SK-N-SH (cell line): ENCODE data around the gene RPS27L. TPM values are rescaled to one million over a fixed set of nuclear protein-coding genes. Genes with fewer than 3 reads are reported as not detected.

Experiments
- CTCF ChIA-PET: fragments of 300-600, 350-600 bp; formaldehyde crosslinking; extraction: SDS; loops from one replicate; lab custom pipeline; 2021; lab: Yijun Ruan, JAX
- POLR2A ChIA-PET: fragments of 350-600 bp; sonication (Branson Sonifier 250); formaldehyde crosslinking; extraction: SDS; loops from one replicate; lab custom pipeline; 2020; ENCODE audit warnings: antibody characterized with exemption, inconsistent platforms; lab: Yijun Ruan, JAX
- DNase-seq: peaks from one replicate; pipeline ENCODE4 v3.0.0; 2012
- H2AFZ ChIP-seq: fragments of 200-600 bp; sonication (generic); 2 replicates; pipeline ENCODE4 v1.8.1; 2016; ENCODE audit warnings: antibody characterized with exemption, mild to moderate bottlenecking, low read depth
- H3F3A ChIP-seq: fragments of 200-600 bp; sonication (generic); replicated peaks from 2 replicates; pipeline ENCODE3; 2016; ENCODE audit warnings: antibody characterized with exemption, mild to moderate bottlenecking; ENCODE audit not compliant: insufficient read depth
- H3K27ac ChIP-seq, 2 experiments: fragments of 200-500 bp in 1 of 2; fragments of 200-600 bp in 1 of 2; sonication (Bioruptor generic) in 1 of 2; sonication (generic), shearing (Covaris generic) in 1 of 2; 2 replicates each; pipeline versions ENCODE4 v1.5.1 to v1.6.1; 2014 to 2016; ENCODE audit warnings: low read depth in 2 of 2, inconsistent platforms in 1 of 2, low read length in 1 of 2, mild to moderate bottlenecking in 1 of 2, mixed read lengths in 1 of 2
- H3K27me3 ChIP-seq: fragments of 200-600 bp; sonication (generic), shearing (Covaris generic); 2 replicates; pipeline ENCODE4 v1.6.1; 2016; ENCODE audit warnings: mixed run types; ENCODE audit not compliant: insufficient read depth
- H3K36me3 ChIP-seq, 2 experiments: fragments of 200-500 bp in 1 of 2; fragments of 200-600 bp in 1 of 2; sonication (Bioruptor generic) in 1 of 2; sonication (generic) in 1 of 2; replicated peaks in 1 of 2; 2 replicates each; pipeline versions ENCODE3 to v1.5.1; 2014 to 2016; ENCODE audit warnings: low read length in 1 of 2, mild to moderate bottlenecking in 1 of 2; ENCODE audit not compliant: insufficient read depth in 2 of 2, control insufficient read depth in 1 of 2
- H3K4me1 ChIP-seq, 2 experiments: fragments of 200-500 bp in 1 of 2; fragments of 200-600 bp in 1 of 2; sonication (Bioruptor generic) in 1 of 2; sonication (generic), shearing (Covaris generic) in 1 of 2; 2 replicates each; pipeline versions ENCODE4 v1.5.1 to v1.6.1; 2014 to 2016; ENCODE audit warnings: low read depth in 1 of 2, low read length in 1 of 2, mixed run types in 1 of 2; ENCODE audit not compliant: insufficient read depth in 2 of 2, control insufficient read depth in 1 of 2
- H3K4me2 ChIP-seq: fragments of 200-600 bp; sonication (generic), shearing (Covaris generic); 2 replicates; pipeline ENCODE4 v1.6.1; 2017; ENCODE audit warnings: mixed run types
- H3K4me3 ChIP-seq, 2 experiments: fragments of 200-500 bp in 1 of 2; fragments of 200-600 bp in 1 of 2; sonication (Bioruptor generic) in 1 of 2; sonication (generic), shearing (Covaris generic) in 1 of 2; 2 replicates each; pipeline versions ENCODE4 v1.5.1 to v1.8.1; 2014 to 2016; ENCODE audit warnings: low read depth in 2 of 2, inconsistent platforms in 1 of 2, low read length in 1 of 2, mild to moderate bottlenecking in 1 of 2, mixed read lengths in 1 of 2, moderate library complexity in 1 of 2
- H3K79me2 ChIP-seq: fragments of 200-600 bp; sonication (generic); 2 replicates; pipeline ENCODE4 v1.8.1; 2017; ENCODE audit warnings: mild to moderate bottlenecking; ENCODE audit not compliant: insufficient read depth
- H3K9ac ChIP-seq: fragments of 200-600 bp; sonication (generic); 2 replicates; pipeline ENCODE4 v1.6.1; 2017; ENCODE audit warnings: mixed run types
- H3K9me2 ChIP-seq: fragments of 200-600 bp; sonication (generic); 2 replicates; pipeline ENCODE4 v1.6.1; 2017; ENCODE audit warnings: mixed run types
- H3K9me3 ChIP-seq: fragments of 200-600 bp; sonication (generic); 2 replicates; pipeline ENCODE4 v1.6.1; 2017; ENCODE audit warnings: mixed run types, mild to moderate bottlenecking, moderate library complexity
- H4K20me1 ChIP-seq: fragments of 200-600 bp; sonication (generic); 2 replicates; pipeline ENCODE4 v1.6.1; 2017; ENCODE audit warnings: mild to moderate bottlenecking, mixed run types; ENCODE audit not compliant: insufficient read depth
- CHD2 ChIP-seq: fragments of 150-350 bp; IDR thresholded peaks from 2 replicates; pipeline ENCODE4 v1.6.1; 2018; ENCODE audit warnings: low read length; ENCODE audit not compliant: partially characterized antibody
- EP300 ChIP-seq, 2 experiments: IDR thresholded peaks; 2 replicates each; pipeline versions ENCODE4 v1.4.0 to v1.6.1; 2012; ENCODE audit warnings: borderline replicate concordance in 1 of 2, low read depth in 1 of 2, low read length in 1 of 2
- FOSL2 ChIP-seq: IDR thresholded peaks from 2 replicates; pipeline ENCODE4 v1.4.0; 2012; ENCODE audit warnings: low read depth, mild to moderate bottlenecking, moderate library complexity, borderline replicate concordance
- FOXJ3 ChIP-seq: sonication (generic); formaldehyde crosslinking; IDR thresholded peaks from 2 replicates; pipeline ENCODE4 v1.5.1; 2020; ENCODE audit warnings: mild to moderate bottlenecking, missing genetic modification reagents
- FOXM1 ChIP-seq: IDR thresholded peaks from 2 replicates; pipeline ENCODE4 v1.4.0; 2012; ENCODE audit warnings: low read depth, mild to moderate bottlenecking
- GABPA ChIP-seq: IDR thresholded peaks from 2 replicates; pipeline ENCODE4 v1.4.0; 2012; ENCODE audit warnings: low read depth, mild to moderate bottlenecking
- GATA2 ChIP-seq: sonication (generic); formaldehyde crosslinking; IDR thresholded peaks from 2 replicates; pipeline ENCODE4 v1.5.0; 2020; ENCODE audit warnings: mild to moderate bottlenecking, missing genetic modification reagents
- JUND ChIP-seq: IDR thresholded peaks from 2 replicates; pipeline ENCODE4 v1.4.0; 2012
- MEF2A ChIP-seq: IDR thresholded peaks from 2 replicates; pipeline ENCODE4 v1.4.0; 2012; ENCODE audit warnings: low read depth, borderline replicate concordance
- MXI1 ChIP-seq: IDR thresholded peaks from 2 replicates; pipeline ENCODE4 v1.6.1; 2012; ENCODE audit warnings: mild to moderate bottlenecking, low read depth, low read length, improper control_type of control experiment
- NFIC ChIP-seq: IDR thresholded peaks from 2 replicates; pipeline ENCODE4 v1.4.0; 2012; ENCODE audit warnings: borderline replicate concordance
- NRF1 ChIP-seq: IDR thresholded peaks from 2 replicates; pipeline ENCODE4 v1.6.1; 2012; ENCODE audit warnings: low read depth, mild to moderate bottlenecking, low read length
- RAD21 ChIP-seq: IDR thresholded peaks from 2 replicates; pipeline ENCODE4 v1.6.1; 2012; ENCODE audit warnings: mild to moderate bottlenecking, low read length
- RXRA ChIP-seq: IDR thresholded peaks from 2 replicates; pipeline ENCODE4 v1.4.0; 2012; ENCODE audit warnings: low read depth, mild to moderate bottlenecking, borderline replicate concordance
- SIN3A ChIP-seq: IDR thresholded peaks from 2 replicates; pipeline ENCODE4 v1.6.1; 2012; ENCODE audit warnings: low read depth, mild to moderate bottlenecking, low read length, moderate library complexity, borderline replicate concordance
- TAF1 ChIP-seq: IDR thresholded peaks from 2 replicates; pipeline ENCODE4 v1.6.1; 2012; ENCODE audit warnings: low read depth, mild to moderate bottlenecking, low read length, moderate library complexity, borderline replicate concordance
- TCF12 ChIP-seq: IDR thresholded peaks from 2 replicates; pipeline ENCODE4 v1.4.0; 2012
- WGBS: methylation state at CpG from one replicate; pipeline ENCODE4 v1.1.6; 2017; ENCODE audit warnings: low lambda C conversion rate; 5-methylcytosine and 5-hydroxymethylcytosine counted together
- polyA plus RNA-seq, 3 experiments: library from polyadenylated mRNA; depleted of rRNA; stranded (reverse); fragments of >200 nt; gene quantifications; 2 replicates each; pipeline ENCODE4 v1.2.3, GENCODE V29; 2012
- TF ChIP-seq, protein P1 (sequence below): fragments of 150-350 bp; IDR thresholded peaks from 2 replicates; pipeline ENCODE4 v1.6.1; 2017; ENCODE audit warnings: antibody characterized with exemption, low read length, low read depth, borderline replicate concordance
- TF ChIP-seq, protein P2 (sequence below): IDR thresholded peaks from 2 replicates; pipeline ENCODE4; 2012
- TF ChIP-seq, protein P3 (sequence below): fragments of 200-600 bp; sonication (generic); IDR thresholded peaks from 2 replicates; pipeline ENCODE4 v1.6.1; 2017; ENCODE audit warnings: antibody characterized with exemption, mild to moderate bottlenecking, moderate library complexity

Gene RPS27L
- polyA plus RNA-seq, 1 of the 3 experiments (the other 2 are of a cell fraction) = 319 TPM

DNA sequence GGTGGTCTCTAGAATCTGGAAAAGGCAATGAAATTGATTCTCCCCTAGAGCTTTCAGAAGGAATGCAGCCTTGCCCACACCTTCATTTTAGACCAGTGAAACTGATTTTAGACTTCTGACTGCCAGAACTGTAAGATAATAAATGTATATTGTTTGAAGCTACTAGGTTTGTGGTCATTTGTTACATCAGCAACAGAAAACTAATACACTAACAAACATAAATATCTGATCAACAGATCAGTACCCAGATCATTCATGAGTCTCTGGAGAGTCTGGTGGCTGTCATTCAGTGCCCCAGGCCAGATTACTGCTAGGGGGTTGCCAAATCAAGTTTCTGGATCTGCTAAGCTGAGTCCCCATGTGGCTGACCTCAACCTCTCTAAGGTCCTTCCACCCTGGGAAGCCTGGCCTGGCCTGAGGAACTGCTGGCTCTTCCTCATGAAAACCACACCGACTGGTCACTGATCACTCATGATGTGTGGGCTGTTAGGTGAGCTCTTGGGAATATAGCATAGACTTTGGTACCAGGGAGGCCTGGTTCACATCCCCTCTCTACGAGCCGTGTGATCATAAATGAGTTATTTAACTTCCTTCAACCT lies 46.8 kb downstream of the RPS27L start:
- no peak overlapping the region for H3K9ac ChIP-seq
- no peak overlapping the region for H2AFZ ChIP-seq
- TF ChIP-seq, protein P1, sequence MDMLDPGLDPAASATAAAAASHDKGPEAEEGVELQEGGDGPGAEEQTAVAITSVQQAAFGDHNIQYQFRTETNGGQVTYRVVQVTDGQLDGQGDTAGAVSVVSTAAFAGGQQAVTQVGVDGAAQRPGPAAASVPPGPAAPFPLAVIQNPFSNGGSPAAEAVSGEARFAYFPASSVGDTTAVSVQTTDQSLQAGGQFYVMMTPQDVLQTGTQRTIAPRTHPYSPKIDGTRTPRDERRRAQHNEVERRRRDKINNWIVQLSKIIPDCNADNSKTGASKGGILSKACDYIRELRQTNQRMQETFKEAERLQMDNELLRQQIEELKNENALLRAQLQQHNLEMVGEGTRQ = no peak
- no peak for TF ChIP-seq RAD21
- no peak for TF ChIP-seq SIN3A
- TF ChIP-seq FOXJ3 (CRISPR knock-in tag) = no peak
- no peak for TF ChIP-seq TCF12
- TF ChIP-seq, protein P2, sequence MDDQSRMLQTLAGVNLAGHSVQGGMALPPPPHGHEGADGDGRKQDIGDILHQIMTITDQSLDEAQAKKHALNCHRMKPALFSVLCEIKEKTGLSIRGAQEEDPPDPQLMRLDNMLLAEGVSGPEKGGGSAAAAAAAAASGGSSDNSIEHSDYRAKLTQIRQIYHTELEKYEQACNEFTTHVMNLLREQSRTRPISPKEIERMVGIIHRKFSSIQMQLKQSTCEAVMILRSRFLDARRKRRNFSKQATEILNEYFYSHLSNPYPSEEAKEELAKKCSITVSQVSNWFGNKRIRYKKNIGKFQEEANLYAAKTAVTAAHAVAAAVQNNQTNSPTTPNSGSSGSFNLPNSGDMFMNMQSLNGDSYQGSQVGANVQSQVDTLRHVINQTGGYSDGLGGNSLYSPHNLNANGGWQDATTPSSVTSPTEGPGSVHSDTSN = no peak
- no peak for TF ChIP-seq MXI1
- TF ChIP-seq FOSL2 = no peak
- TF ChIP-seq GABPA = no peak
- TF ChIP-seq RXRA = no peak
- no peak for TF ChIP-seq MEF2A
- TF ChIP-seq EP300 (IDR thresholded peaks at IDR 0.05; ENCODE audit: borderline replicate concordance in 1 of 2, low read depth in 1 of 2, low read length in 1 of 2) = no peak
- no peak for TF ChIP-seq GATA2 (CRISPR knock-in tag)
- TF ChIP-seq FOXM1 = no peak
- no peak for TF ChIP-seq TAF1
- TF ChIP-seq NRF1 = no peak
- no peak for TF ChIP-seq JUND
- no peak for TF ChIP-seq CHD2
- TF ChIP-seq NFIC = no peak
- TF ChIP-seq, protein P3, sequence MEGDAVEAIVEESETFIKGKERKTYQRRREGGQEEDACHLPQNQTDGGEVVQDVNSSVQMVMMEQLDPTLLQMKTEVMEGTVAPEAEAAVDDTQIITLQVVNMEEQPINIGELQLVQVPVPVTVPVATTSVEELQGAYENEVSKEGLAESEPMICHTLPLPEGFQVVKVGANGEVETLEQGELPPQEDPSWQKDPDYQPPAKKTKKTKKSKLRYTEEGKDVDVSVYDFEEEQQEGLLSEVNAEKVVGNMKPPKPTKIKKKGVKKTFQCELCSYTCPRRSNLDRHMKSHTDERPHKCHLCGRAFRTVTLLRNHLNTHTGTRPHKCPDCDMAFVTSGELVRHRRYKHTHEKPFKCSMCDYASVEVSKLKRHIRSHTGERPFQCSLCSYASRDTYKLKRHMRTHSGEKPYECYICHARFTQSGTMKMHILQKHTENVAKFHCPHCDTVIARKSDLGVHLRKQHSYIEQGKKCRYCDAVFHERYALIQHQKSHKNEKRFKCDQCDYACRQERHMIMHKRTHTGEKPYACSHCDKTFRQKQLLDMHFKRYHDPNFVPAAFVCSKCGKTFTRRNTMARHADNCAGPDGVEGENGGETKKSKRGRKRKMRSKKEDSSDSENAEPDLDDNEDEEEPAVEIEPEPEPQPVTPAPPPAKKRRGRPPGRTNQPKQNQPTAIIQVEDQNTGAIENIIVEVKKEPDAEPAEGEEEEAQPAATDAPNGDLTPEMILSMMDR = no peak
- TF ChIP-seq, all 33 proteins: peak for 0

More for the DNA sequence above, 46.8 kb downstream of the RPS27L start:
- no peaks in the 10 kb centered on the region for H4K20me1 ChIP-seq
- WGBS = 96% methylated on average over 2 of the region's 3 CpGs
- H3K4me2 ChIP-seq = no peak overlapping the region
- no peaks in the 10 kb centered on the region for H3K36me3 ChIP-seq
- H3K4me1 ChIP-seq = peaks cover 3 to 23% of the 10 kb centered on the region in 2 experiments; a peak in 3 of 4 replicates
- no peak overlapping the region for H3K27ac ChIP-seq
- ChIA-PET CTCF (interaction anchor here (1.0 to 4.7 kb wide), 3 partner anchors 11 to 63 kb away, joined by 3 to 24 read pairs (median 13); no protein-coding TSS in a partner anchor), POLR2A (no interaction called here)
- H3K27me3 ChIP-seq = no peaks in the 10 kb centered on the region
- no peak overlapping the region for H3K4me3 ChIP-seq
- H3F3A ChIP-seq = peaks cover 22% of the 10 kb centered on the region
- H3K9me3 ChIP-seq = no peaks in the 10 kb centered on the region
- no peaks in the 10 kb centered on the region for H3K9me2 ChIP-seq
- DNase-seq = no peak
- H3K79me2 ChIP-seq = no peaks in the 10 kb centered on the region
